Motor neuron (in vitro differentiated cells): Measurements from ENCODE around the gene DUS2. TPM values are rescaled to one million over a fixed set of nuclear protein-coding genes. Genes with fewer than 3 reads are reported as not detected.
A peak's percentile ranks its signal among the peaks of the same experiment; 100 is the strongest.
"Not testable (repeated sequence)": the region's sequence is repeated elsewhere in the genome, so short reads cannot be mapped to it uniquely, and the experiment has no call there.

Experiments used
- ATAC-seq, 8 experiments: fragments of 200-7000 bp; cut with Tn5 transposase; replicated peaks in 6 of 8; 2 replicates each; pipeline ENCODE4 v1.8.0; 2021; ENCODE audit warnings: mild to moderate bottlenecking in 8 of 8, moderate library complexity in 8 of 8
- H3K27ac ChIP-seq, 2 donors: fragments of 250-450 bp; sonication (Bioruptor Pico); 2 replicates each; pipeline ENCODE4 v1.9.0; 2021; ENCODE audit warnings: antibody characterized with exemption in 2 of 2, mild to moderate bottlenecking in 2 of 2, moderate library complexity in 1 of 2
- H3K4me1 ChIP-seq, 2 donors: fragments of 250-450 bp; sonication (Bioruptor Pico); replicated peaks in 1 of 2; 2 replicates each; pipeline ENCODE4 v1.6.1; 2021; ENCODE audit warnings: antibody characterized with exemption in 2 of 2, mild to moderate bottlenecking in 2 of 2, moderate library complexity in 1 of 2
- H3K4me3 ChIP-seq, 5 donors: fragments of 250-450 bp; sonication (Bioruptor Pico); 2 replicates each; pipeline ENCODE4 v1.9.0; 2021; ENCODE audit warnings: antibody characterized with exemption in 5 of 5, mild to moderate bottlenecking in 5 of 5, moderate library complexity in 4 of 5
- WGBS, 10 experiments: fragments of 450-650 bp; shearing (Covaris generic); methylation state at CpG; one replicate each; pipeline ENCODE4 v1.0.0; 2022; 5-methylcytosine and 5-hydroxymethylcytosine counted together
- in situ Hi-C, 9 experiments: fragments of 400-800 bp; cut with MboI; loops; one replicate each; pipeline ENCODE4 v1.15.0; 2021; ENCODE audit warnings: low sequenced_read_pairs in 9 of 9, low pct_unique_long_range_greater_than_20kb in 2 of 9; ENCODE audit not compliant: unreplicated experiment in 9 of 9
- total RNA-seq, 8 experiments: library from RNA; unstranded; fragments of 300-600 nt; gene quantifications; 2 replicates each; pipeline versions ENCODE4 v1.2.3 to v1.2.4, GENCODE V29; 2022

DUS2 gene
- total RNA-seq, 8 experiments from 2014 or later: 9.0 to 19.2 (median 12.8) TPM

DNA sequence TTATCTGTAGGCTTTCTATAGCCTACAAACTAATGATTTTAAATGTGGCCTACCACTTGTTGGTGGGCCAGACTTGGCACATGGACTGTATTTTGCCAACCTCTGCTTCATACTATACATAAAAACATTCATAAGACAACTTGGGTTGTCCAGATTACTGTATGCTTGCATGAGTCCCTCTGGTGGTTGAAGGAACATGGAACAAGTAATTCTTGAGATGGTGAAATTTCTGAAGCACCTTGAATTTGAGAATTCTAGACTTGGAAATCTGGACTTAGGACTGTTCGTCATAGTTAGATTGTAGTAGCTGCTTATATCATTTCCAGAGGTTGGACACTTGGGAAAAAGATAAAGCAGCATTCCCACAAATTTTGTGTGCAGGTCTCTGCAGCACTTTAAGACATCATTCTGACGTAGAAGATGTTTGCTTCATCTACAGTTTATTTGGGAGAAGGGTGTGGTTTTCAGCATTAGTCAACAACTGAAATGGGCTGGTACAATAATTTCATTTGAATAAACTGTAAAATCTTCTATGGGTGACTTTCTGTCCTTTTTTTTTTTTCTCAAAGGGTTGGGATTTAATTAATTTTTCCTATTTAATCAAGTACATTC, 93.3 kb downstream of the DUS2 start:
- H3K4me1 ChIP-seq: no peaks in the 10 kb centered on the region
- in situ Hi-C loops: loop anchor here in 1 of 9 experiments (25.0 kb wide), 1 partner anchor 96 kb away; no protein-coding TSS in a partner anchor
- ATAC-seq: peak in 3 of 8 experiments; percentile 61 to 72 (median 68)
- WGBS, 10 experiments: 54 to 100% (median 94%) methylated on average over 1 to 2 of the region's 2 CpGs; no CpG with 5 or more reads in 2 of the 10 experiments
- H3K27ac ChIP-seq: no peak overlapping the region
- H3K4me3 ChIP-seq: no peak overlapping the region

DNA sequence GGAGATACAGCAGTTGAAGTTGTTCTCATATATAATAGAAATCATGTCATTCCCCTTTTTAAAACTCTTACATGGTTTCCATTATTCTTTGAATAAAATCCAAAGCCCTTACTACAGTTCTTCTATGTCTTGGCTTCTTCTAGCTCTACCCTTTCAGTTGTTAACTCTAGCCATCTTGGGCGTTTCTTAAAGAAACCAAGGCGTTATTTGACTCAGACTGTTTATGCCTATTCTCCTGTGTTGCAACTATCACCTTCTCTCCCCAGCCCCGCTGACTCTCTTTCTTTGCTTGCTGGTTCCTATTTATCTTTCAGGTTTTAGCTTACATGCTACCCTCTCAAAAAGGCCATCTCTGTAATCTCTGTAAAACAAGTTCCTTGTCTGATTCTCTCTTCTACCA, 94.8 kb downstream of the DUS2 start:
- WGBS, 10 experiments: 55 to 100% (median 90%) methylated on average over 1 to 3 of the region's 3 CpGs; no CpG with 5 or more reads in 1 of the 10 experiments
- no peaks in the 10 kb centered on the region for H3K4me1 ChIP-seq
- no peak overlapping the region for H3K4me3 ChIP-seq
- in situ Hi-C loops: loop anchor here in 1 of 9 experiments (25.0 kb wide), 1 partner anchor 94 kb away; no protein-coding TSS in a partner anchor
- no peak overlapping the region for H3K27ac ChIP-seq
- peak in 1 of 8 experiments; percentile 32 for ATAC-seq

DNA sequence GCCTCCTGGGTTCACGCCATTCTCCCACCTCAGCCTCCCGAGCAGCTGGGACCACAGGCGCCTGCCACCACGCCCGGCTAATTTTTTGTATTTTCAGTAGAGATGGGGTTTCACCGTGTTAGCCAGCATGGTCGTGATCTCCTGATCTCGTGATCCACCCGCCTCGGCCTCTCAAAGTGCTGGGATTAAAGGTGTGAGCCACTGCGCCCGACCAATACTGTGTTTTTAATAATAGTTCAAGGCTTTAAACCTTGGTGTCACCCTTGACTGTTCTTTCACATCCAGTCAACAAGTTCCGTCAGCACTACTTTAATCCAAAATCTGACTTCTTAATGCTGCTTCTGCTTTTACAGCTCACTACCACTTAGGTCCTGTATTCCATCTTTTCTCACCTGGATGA, 95.9 kb downstream of the DUS2 start:
- not testable (repeated sequence) for H3K4me3 ChIP-seq, H3K4me1 ChIP-seq, ATAC-seq, H3K27ac ChIP-seq
- WGBS, 10 experiments: 88 to 100% (median 100%) methylated on average over 1 to 12 of the region's 13 CpGs; no CpG with 5 or more reads in 2 of the 10 experiments
- in situ Hi-C loops: loop anchor here in 1 of 9 experiments (25.0 kb wide), 1 partner anchor 93 kb away; no protein-coding TSS in a partner anchor

DNA sequence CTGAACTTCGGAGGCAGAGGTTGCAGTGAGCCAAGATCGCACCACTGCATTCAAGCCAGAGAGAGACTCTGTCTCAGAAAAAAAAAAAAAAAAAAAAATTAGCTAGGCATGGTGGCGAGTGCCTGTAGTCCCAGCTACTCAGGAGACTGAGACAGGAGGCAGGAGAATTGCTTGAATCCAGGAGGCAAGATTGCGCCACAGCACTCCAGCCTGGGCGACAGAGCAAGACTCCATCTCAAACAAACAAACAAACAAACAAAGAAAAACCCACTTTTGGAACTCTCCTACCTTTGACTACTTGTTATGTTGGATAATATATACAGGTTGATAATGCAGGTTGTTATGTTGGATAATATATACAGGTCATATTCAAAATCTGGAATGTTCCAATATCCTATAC, 97.4 kb downstream of the DUS2 start:
- 80 to 100% (median 99%) methylated on average over 1 to 5 of the region's 5 CpGs for WGBS, 10 experiments
- not testable (repeated sequence) for H3K4me3 ChIP-seq, H3K27ac ChIP-seq, H3K4me1 ChIP-seq, ATAC-seq
- in situ Hi-C loops: loop anchor here in 1 of 9 experiments (25.0 kb wide), 1 partner anchor 92 kb away; no protein-coding TSS in a partner anchor

DNA sequence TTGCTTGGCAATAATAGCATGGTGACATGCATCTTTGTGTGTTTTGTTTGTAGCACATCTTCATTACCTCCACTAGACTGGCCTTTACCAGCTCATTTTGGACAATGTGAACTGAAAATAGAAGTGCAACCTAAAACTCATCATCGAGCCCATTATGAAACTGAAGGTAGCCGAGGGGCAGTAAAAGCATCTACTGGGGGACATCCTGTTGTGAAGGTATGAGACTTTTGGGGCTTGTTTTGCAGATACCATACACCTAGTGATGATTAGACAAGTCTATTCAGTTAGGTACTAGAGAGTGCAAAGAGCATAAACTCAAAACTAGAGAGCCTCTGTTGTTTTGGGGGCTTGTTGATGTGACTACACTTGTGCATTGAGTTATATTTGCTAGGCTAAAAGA, 103.3 kb downstream of the DUS2 start:
- no peak for ATAC-seq
- Histone ChIP-seq H3K27ac (no peak overlapping the region), H3K4me3 (no peak overlapping the region), H3K4me1 (no peaks in the 10 kb centered on the region)
- 86 to 100% (median 97%) methylated on average over 1 to 2 of the region's 2 CpGs; no CpG with 5 or more reads in 2 of the 10 experiments for WGBS, 10 experiments
- in situ Hi-C loops: no loop called here

DNA sequence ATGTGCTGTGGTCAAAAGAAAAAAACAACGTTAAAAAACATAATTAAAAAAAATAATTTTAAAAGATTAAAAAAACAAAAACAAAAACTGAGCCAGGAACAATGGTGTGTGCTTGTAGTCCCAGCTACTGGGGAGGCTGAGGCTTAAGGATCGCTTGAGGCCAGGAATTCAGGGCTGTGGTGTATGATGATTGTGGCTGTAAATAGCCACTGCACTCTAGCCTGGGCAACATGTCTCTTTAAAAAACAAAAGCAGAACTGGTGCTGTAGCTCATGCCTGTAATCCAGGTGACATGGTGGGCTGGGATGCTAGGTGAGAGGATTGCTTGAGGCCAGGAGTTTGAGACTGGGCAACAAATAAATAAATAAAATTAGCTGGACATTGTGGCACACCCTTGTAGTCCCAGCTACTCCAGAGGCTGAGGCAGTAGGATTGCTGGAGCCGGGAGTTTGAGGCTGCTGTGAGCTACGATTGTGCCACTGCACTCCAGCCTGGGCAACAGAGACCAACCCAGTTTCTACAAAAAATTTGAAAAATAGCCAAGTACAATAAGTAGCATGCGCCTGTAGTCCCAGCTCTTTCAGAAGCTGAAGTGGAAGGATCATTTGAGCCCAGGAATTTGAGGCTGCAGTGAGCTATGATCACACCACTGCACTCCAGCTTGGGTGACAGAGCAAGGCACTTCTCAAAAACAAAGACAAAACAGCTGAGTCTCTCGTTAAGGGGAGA, 105.7 kb downstream of the DUS2 start:
- in situ Hi-C loops: no loop called here
- 69 to 100% (median 75%) methylated on average over 1 to 6 of the region's 6 CpGs for WGBS, 10 experiments
- Histone ChIP-seq H3K4me3 (no peak overlapping the region), H3K27ac (no peak overlapping the region), H3K4me1 (no peaks in the 10 kb centered on the region)
- ATAC-seq: peak in 3 of 8 experiments; percentile 53 to 61 (median 58)

Other genes starting within 250 kb of the DUS2 start
- gene RANBP10, start 216.7 kb upstream of the DUS2 start, total RNA-seq: 10 to 100 TPM in 2 of 8 experiments, 1 to 10 TPM in 6; 4.3 to 19.8 (median 7.6) TPM
- gene TSNAXIP1, start 216.4 kb upstream of the DUS2 start, total RNA-seq: 10 to 100 TPM in 1 of 8 experiments, 1 to 10 TPM in 7; 1.0 to 13.0 (median 3.0) TPM
- gene THAP11, start 181.0 kb upstream of the DUS2 start, total RNA-seq: 10 to 100 TPM; 17.6 to 26.9 (median 23.1) TPM
- gene NUTF2, start 176.4 kb upstream of the DUS2 start, total RNA-seq: 100 to 1,000 TPM in 5 of 8 experiments, 10 to 100 TPM in 3; 52.2 to 122 (median 108) TPM
- gene CENPT, start 175.6 kb upstream of the DUS2 start, total RNA-seq: 10 to 100 TPM; 21.4 to 42.8 (median 34.0) TPM
- gene EDC4, start 150.2 kb upstream of the DUS2 start, total RNA-seq: 10 to 100 TPM; 25.2 to 60.8 (median 46.9) TPM
- 1 to 10 TPM in 1 of 8 experiments, under 1 TPM in 5, not detected in 2; 0.33 to 1.3 (median 0.68) TPM for gene NRN1L, start 138.4 kb upstream of the DUS2 start, total RNA-seq
- gene PSKH1, start 130.0 kb upstream of the DUS2 start, total RNA-seq: 10 to 100 TPM in 6 of 8 experiments, 1 to 10 TPM in 2; 7.2 to 35.2 (median 13.9) TPM
- gene CTRL, start 91.4 kb upstream of the DUS2 start, total RNA-seq: 1 to 10 TPM in 6 of 8 experiments, under 1 TPM in 2; 0.66 to 3.7 (median 2.3) TPM
- 100 to 1,000 TPM in 1 of 8 experiments, 10 to 100 TPM in 7; 22.7 to 134 (median 36.9) TPM for gene PSMB10, start 86.4 kb upstream of the DUS2 start, total RNA-seq
- 10 to 100 TPM in 4 of 8 experiments, 1 to 10 TPM in 4; 3.2 to 20.0 (median 8.0) TPM for gene LCAT, start 79.2 kb upstream of the DUS2 start, total RNA-seq
- 10 to 100 TPM in 4 of 8 experiments, 1 to 10 TPM in 4; 5.0 to 54.9 (median 21.4) TPM for gene SLC12A4, start 54.6 kb upstream of the DUS2 start, total RNA-seq
- gene DPEP3, start 42.8 kb upstream of the DUS2 start, total RNA-seq: under 1 TPM in 1 of 8 experiments, not detected in 7; 0.66 TPM
- gene DPEP2, start 23.8 kb upstream of the DUS2 start, total RNA-seq: under 1 TPM in 3 of 8 experiments, not detected in 5; 0.13 to 0.57 (median 0.42) TPM
- not detected for gene DPEP2NB, start 7.4 kb upstream of the DUS2 start, total RNA-seq
- 10 to 100 TPM in 3 of 8 experiments, 1 to 10 TPM in 5; 5.6 to 15.8 (median 9.0) TPM for gene DDX28, start 52 bp upstream of the DUS2 start, total RNA-seq
- 10 to 100 TPM; 14.0 to 27.0 (median 19.1) TPM for gene NFATC3, start 62.1 kb downstream of the DUS2 start, total RNA-seq
- gene ESRP2, start 212.8 kb downstream of the DUS2 start, total RNA-seq: 1 to 10 TPM in 3 of 8 experiments, under 1 TPM in 5; 0.33 to 4.6 (median 0.73) TPM
- gene PLA2G15, start 222.1 kb downstream of the DUS2 start, total RNA-seq: 10 to 100 TPM in 3 of 8 experiments, 1 to 10 TPM in 5; 8.3 to 25.1 (median 9.5) TPM
- 10 to 100 TPM in 7 of 8 experiments, 1 to 10 TPM in 1; 7.5 to 36.4 (median 13.5) TPM for gene SLC7A6, start 241.2 kb downstream of the DUS2 start, total RNA-seq